Endothelial cell of umbilical vein (primary cell): ENCODE data around the gene KDM6B.
A peak's percentile ranks its signal among the peaks of the same experiment; 100 is the strongest.

ENCODE experiments used
- EZH2 ChIP-seq: IDR thresholded peaks from 2 replicates; pipeline ENCODE4 v1.6.1; 2012; ENCODE audit warnings: borderline replicate concordance, low read depth, mild to moderate bottlenecking, moderate library complexity, low read length, inconsistent platforms; ENCODE audit not compliant: severe bottlenecking
- JUN ChIP-seq: IDR thresholded peaks from 2 replicates; pipeline ENCODE4 v1.6.1; 2011; ENCODE audit warnings: borderline replicate concordance, low read depth; ENCODE audit not compliant: insufficient read length, insufficient read depth
- POLR2A ChIP-seq: IDR thresholded peaks from 2 replicates; pipeline ENCODE4 v1.6.1; 2012; ENCODE audit warnings: low read depth, mild to moderate bottlenecking, control low read depth, low read length
- POLR2AphosphoS5 ChIP-seq: IDR thresholded peaks from 2 replicates; pipeline ENCODE4 v1.6.1; 2012; ENCODE audit warnings: low read depth, mild to moderate bottlenecking, control low read depth, low read length, moderate library complexity; ENCODE audit not compliant: insufficient read depth
- TF ChIP-seq, protein P1 (sequence below), 2 donors: IDR thresholded peaks; 1 replicate in 1 of 2; 2 replicates in 1 of 2; pipeline ENCODE4 v1.5.1; 2011; ENCODE audit warnings: low read length in 2 of 2, mild to moderate bottlenecking in 2 of 2, moderate library complexity in 2 of 2, control low read depth in 1 of 2, inconsistent platforms in 1 of 2, low read depth in 1 of 2; ENCODE audit not compliant: insufficient read depth in 1 of 2; ENCODE audit errors: extremely low read depth in 1 of 2
- TF ChIP-seq, protein P2 (sequence below): IDR thresholded peaks from 2 replicates; pipeline ENCODE4 v1.6.1; 2011; ENCODE audit not compliant: insufficient read depth, insufficient read length

GRCh38 chr17:7825206-7825990 is 8.6 kb upstream of the KDM6B start:
- TF ChIP-seq, protein P1, sequence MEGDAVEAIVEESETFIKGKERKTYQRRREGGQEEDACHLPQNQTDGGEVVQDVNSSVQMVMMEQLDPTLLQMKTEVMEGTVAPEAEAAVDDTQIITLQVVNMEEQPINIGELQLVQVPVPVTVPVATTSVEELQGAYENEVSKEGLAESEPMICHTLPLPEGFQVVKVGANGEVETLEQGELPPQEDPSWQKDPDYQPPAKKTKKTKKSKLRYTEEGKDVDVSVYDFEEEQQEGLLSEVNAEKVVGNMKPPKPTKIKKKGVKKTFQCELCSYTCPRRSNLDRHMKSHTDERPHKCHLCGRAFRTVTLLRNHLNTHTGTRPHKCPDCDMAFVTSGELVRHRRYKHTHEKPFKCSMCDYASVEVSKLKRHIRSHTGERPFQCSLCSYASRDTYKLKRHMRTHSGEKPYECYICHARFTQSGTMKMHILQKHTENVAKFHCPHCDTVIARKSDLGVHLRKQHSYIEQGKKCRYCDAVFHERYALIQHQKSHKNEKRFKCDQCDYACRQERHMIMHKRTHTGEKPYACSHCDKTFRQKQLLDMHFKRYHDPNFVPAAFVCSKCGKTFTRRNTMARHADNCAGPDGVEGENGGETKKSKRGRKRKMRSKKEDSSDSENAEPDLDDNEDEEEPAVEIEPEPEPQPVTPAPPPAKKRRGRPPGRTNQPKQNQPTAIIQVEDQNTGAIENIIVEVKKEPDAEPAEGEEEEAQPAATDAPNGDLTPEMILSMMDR (IDR thresholded peaks at IDR 0.05; ENCODE audit: extremely low read depth in 1 of 2, insufficient read depth in 1 of 2, low read depth in 1 of 2, low read length in 2 of 2) = peak in 1 of 2 donors; percentile 4
- TF ChIP-seq POLR2A = no peak
- no peak for TF ChIP-seq POLR2AphosphoS5
- no peak for TF ChIP-seq EZH2
- TF ChIP-seq JUN = no peak
- TF ChIP-seq, protein P2, sequence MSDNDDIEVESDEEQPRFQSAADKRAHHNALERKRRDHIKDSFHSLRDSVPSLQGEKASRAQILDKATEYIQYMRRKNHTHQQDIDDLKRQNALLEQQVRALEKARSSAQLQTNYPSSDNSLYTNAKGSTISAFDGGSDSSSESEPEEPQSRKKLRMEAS = no peak
